GM12878 (cell line): Measurements from ENCODE around the gene CASQ1.

Experiments used
- EGR1 ChIP-seq, 2 experiments: IDR thresholded peaks; 1 replicate in 1 of 2; 2 replicates in 1 of 2; pipeline ENCODE4 v1.6.1; 2011 to 2012; ENCODE audit warnings: low read depth in 2 of 2, low read length in 2 of 2, borderline replicate concordance in 1 of 2, mild to moderate bottlenecking in 1 of 2, moderate library complexity in 1 of 2
- EP300 ChIP-seq, 2 experiments: fragments of 150-350 bp in 1 of 2; IDR thresholded peaks; 2 replicates each; pipeline ENCODE4 v1.6.1; 2011 to 2012; ENCODE audit warnings: low read depth in 2 of 2, low read length in 2 of 2, borderline replicate concordance in 1 of 2, improper control_type of control experiment in 1 of 2, inconsistent platforms in 1 of 2; ENCODE audit not compliant: control insufficient read depth in 1 of 2
- ESRRA ChIP-seq: IDR thresholded peaks from 2 replicates; pipeline ENCODE4 v1.6.1; 2012; ENCODE audit warnings: mild to moderate bottlenecking, low read length, improper control_type of control experiment
- IKZF1 ChIP-seq: fragments of 450-650 bp; conservative IDR thresholded peaks from 2 replicates; pipeline ENCODE4 v1.6.1; 2017; ENCODE audit warnings: antibody characterized with exemption, mild to moderate bottlenecking
- POLR2AphosphoS5 ChIP-seq: IDR thresholded peaks from 2 replicates; pipeline ENCODE4 v1.6.1; 2011; ENCODE audit warnings: mild to moderate bottlenecking, low read length, inconsistent platforms
- RFX5 ChIP-seq: IDR thresholded peaks from 2 replicates; pipeline ENCODE4 v1.6.1; 2011; ENCODE audit warnings: low read depth, low read length, improper control_type of control experiment
- SPI1 ChIP-seq: IDR thresholded peaks from 2 replicates; pipeline ENCODE4 v1.6.1; 2011; ENCODE audit warnings: low read depth, mild to moderate bottlenecking, low read length, moderate library complexity, borderline replicate concordance; ENCODE audit not compliant: insufficient read depth
- TCF3 ChIP-seq: IDR thresholded peaks from 2 replicates; pipeline ENCODE4 v1.6.1; 2012; ENCODE audit warnings: low read depth, mild to moderate bottlenecking, low read length, borderline replicate concordance; ENCODE audit not compliant: insufficient read depth
- YY1 ChIP-seq: IDR thresholded peaks from 2 replicates; pipeline ENCODE4 v1.6.1; 2011; ENCODE audit warnings: low read depth, mild to moderate bottlenecking, low read length
- TF ChIP-seq, protein P1 (sequence below), 3 experiments: IDR thresholded peaks in 2 of 3; conservative IDR thresholded peaks in 1 of 3; 2 replicates each; pipeline ENCODE4 v1.5.1; 2011; ENCODE audit warnings: low read depth in 3 of 3, low read length in 3 of 3, mild to moderate bottlenecking in 3 of 3, control low read depth in 2 of 3, moderate library complexity in 2 of 3, inconsistent platforms in 1 of 3, mixed read lengths in 1 of 3; ENCODE audit not compliant: control insufficient read depth in 2 of 3, insufficient read depth in 1 of 3; ENCODE audit errors: extremely low read depth in 1 of 3
- TF ChIP-seq, protein P2 (sequence below): IDR thresholded peaks from 2 replicates; pipeline ENCODE4 v1.6.1; 2012; ENCODE audit warnings: low read depth, low read length, improper control_type of control experiment

DNA sequence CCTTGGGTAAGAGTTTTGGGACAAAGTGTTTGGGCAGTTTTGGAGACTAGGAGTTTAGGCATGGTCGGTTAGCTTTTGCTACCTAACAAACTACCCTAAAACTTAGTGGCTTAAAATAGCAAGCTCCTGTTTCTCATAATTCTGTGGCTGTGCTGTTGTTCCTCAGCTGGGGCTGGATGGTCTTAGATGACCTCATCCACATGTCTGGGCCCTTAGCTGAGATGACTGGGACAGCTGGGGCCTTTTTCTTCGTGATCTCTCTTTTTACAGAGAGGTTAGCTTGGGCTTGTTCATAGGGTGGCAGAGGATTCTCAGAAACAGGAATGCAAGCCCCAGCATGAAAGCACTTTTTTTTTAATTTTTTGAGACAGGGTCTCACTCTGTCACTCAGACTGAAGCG is 32.3 kb upstream of the CASQ1 start:
- TF ChIP-seq, protein P1, sequence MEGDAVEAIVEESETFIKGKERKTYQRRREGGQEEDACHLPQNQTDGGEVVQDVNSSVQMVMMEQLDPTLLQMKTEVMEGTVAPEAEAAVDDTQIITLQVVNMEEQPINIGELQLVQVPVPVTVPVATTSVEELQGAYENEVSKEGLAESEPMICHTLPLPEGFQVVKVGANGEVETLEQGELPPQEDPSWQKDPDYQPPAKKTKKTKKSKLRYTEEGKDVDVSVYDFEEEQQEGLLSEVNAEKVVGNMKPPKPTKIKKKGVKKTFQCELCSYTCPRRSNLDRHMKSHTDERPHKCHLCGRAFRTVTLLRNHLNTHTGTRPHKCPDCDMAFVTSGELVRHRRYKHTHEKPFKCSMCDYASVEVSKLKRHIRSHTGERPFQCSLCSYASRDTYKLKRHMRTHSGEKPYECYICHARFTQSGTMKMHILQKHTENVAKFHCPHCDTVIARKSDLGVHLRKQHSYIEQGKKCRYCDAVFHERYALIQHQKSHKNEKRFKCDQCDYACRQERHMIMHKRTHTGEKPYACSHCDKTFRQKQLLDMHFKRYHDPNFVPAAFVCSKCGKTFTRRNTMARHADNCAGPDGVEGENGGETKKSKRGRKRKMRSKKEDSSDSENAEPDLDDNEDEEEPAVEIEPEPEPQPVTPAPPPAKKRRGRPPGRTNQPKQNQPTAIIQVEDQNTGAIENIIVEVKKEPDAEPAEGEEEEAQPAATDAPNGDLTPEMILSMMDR (IDR thresholded peaks at IDR 0.05 in 2 of 3, conservative IDR thresholded peaks at IDR 0.05 in 1 of 3; ENCODE audit: control insufficient read depth in 2 of 3, extremely low read depth in 1 of 3, insufficient read depth in 1 of 3, low read depth in 3 of 3, low read length in 3 of 3), result no peak
- TF ChIP-seq ESRRA (no peak), RFX5 (no peak), SPI1 (no peak), YY1 (no peak), EP300 (IDR thresholded peaks at IDR 0.05; ENCODE audit: borderline replicate concordance in 1 of 2, control insufficient read depth in 1 of 2, low read depth in 2 of 2, low read length in 2 of 2) (no peak), IKZF1 (no peak), TCF3 (no peak), POLR2AphosphoS5 (no peak), EGR1 (IDR thresholded peaks at IDR 0.05; ENCODE audit: borderline replicate concordance in 1 of 2, low read depth in 2 of 2, low read length in 2 of 2) (no peak)
- TF ChIP-seq, protein P2, sequence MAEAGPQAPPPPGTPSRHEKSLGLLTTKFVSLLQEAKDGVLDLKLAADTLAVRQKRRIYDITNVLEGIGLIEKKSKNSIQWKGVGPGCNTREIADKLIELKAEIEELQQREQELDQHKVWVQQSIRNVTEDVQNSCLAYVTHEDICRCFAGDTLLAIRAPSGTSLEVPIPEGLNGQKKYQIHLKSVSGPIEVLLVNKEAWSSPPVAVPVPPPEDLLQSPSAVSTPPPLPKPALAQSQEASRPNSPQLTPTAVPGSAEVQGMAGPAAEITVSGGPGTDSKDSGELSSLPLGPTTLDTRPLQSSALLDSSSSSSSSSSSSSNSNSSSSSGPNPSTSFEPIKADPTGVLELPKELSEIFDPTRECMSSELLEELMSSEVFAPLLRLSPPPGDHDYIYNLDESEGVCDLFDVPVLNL, result no peak
